SIG-M5 (cell line): ENCODE data around the gene TNS3.
"Not testable (repeated sequence)": the region's sequence is repeated elsewhere in the genome, so short reads cannot be mapped to it uniquely, and the experiment has no call there.

Experiments
- DNase-seq: peaks from one replicate; lab custom pipeline; 2025; lab: John Stamatoyannopoulos, UW

Gene TNS3

GRCh38 chr7:47283497-47284131, 298.3 kb downstream of the TNS3 start:
- DNase-seq = no peak

GRCh38 chr7:47282790-47283496, 299.0 kb downstream of the TNS3 start:
- DNase-seq = no peak

- no peak for DNase-seq
Measured at GRCh38 chr7:47281966-47282643, 299.8 kb downstream of the TNS3 start.

GRCh38 chr7:47281161-47281560, 300.8 kb downstream of the TNS3 start:
- DNase-seq = no peak

- no peak for DNase-seq
Measured at GRCh38 chr7:47280114-47280513, 301.8 kb downstream of the TNS3 start.

GRCh38 chr7:47278043-47278442, 303.9 kb downstream of the TNS3 start:
- no peak for DNase-seq

- no peak for DNase-seq
Measured at GRCh38 chr7:47277321-47277781, 304.6 kb downstream of the TNS3 start.

GRCh38 chr7:47273974-47274766, 307.7 kb downstream of the TNS3 start:
- no peak for DNase-seq

- no peak for DNase-seq
Measured at GRCh38 chr7:47273088-47273487, 308.8 kb downstream of the TNS3 start.

GRCh38 chr7:47271749-47272148, 310.2 kb downstream of the TNS3 start:
- DNase-seq = no peak

GRCh38 chr7:47268851-47269836, 312.8 kb downstream of the TNS3 start:
- no peak for DNase-seq

GRCh38 chr7:47267346-47267745, 314.6 kb downstream of the TNS3 start:
- DNase-seq = no peak

- DNase-seq = no peak
Measured at GRCh38 chr7:47266799-47267198, 315.1 kb downstream of the TNS3 start.

- no peak for DNase-seq
Measured at GRCh38 chr7:47266131-47266706, 315.7 kb downstream of the TNS3 start.

- no peak for DNase-seq
Measured at GRCh38 chr7:47265621-47266020, 316.3 kb downstream of the TNS3 start.

GRCh38 chr7:47264021-47264651, 317.8 kb downstream of the TNS3 start:
- no peak for DNase-seq

- no peak for DNase-seq
Measured at GRCh38 chr7:47262881-47263280, 319.0 kb downstream of the TNS3 start.

- DNase-seq = not testable (repeated sequence)
Measured at GRCh38 chr7:47262160-47262559, 319.8 kb downstream of the TNS3 start.

- DNase-seq = no peak
Measured at GRCh38 chr7:47260270-47260669, 321.6 kb downstream of the TNS3 start.

- no peak for DNase-seq
Measured at GRCh38 chr7:47259682-47260081, 322.2 kb downstream of the TNS3 start.
